K562 (cell line): ENCODE results near the gene ALCAM. TPM values are rescaled to one million over a fixed set of nuclear protein-coding genes. Genes with fewer than 3 reads are reported as not detected.

ENCODE experiments used
- ATAC-seq: fragments of 200-7000 bp; cut with Tn5 transposase; 3 replicates; pipeline ENCODE4 v1.9.1; 2020; ENCODE audit warnings: moderate library complexity
- BruUV-seq: library from RNA; stranded (reverse); fragments of 400-500 nt; replicated peaks from 2 replicates; lab custom pipeline; 2021; lab: Mats Ljungman, UMichigan
- CTCF ChIA-PET: fragments of 300-600 bp; formaldehyde crosslinking; extraction: SDS; loops from one replicate; lab custom pipeline; 2021; ENCODE audit warnings: low intra/inter-chr PET ratio; lab: Yijun Ruan, JAX
- POLR2A ChIA-PET: fragments of 300-600, 350-650 bp; sonication (Branson Sonifier 250); formaldehyde crosslinking; extraction: SDS; loops from one replicate; lab custom pipeline; 2021; ENCODE audit warnings: antibody characterized with exemption, inconsistent platforms; lab: Yijun Ruan, JAX
- DNase-seq, 4 experiments: peaks; one replicate each; pipeline versions ENCODE4 v3.0.0 to v3.0.0-alpha.2; 2011 to 2018; ENCODE audit warnings: low spot score in 3 of 4, mixed read lengths in 3 of 4; ENCODE audit errors: extremely low read depth in 1 of 4
- FAIRE-seq: peaks from 2 replicates; lab custom pipeline; 2011; peaks lifted over from hg19 to GRCh38; lab: Jason Lieb, UNC
- H2AFZ ChIP-seq: 2 replicates; pipeline ENCODE4 v1.6.0; 2011; ENCODE audit warnings: low read depth, low read length, control low read depth, inconsistent platforms
- H3K27ac ChIP-seq: fragments of 200-600 bp; 3 replicates; pipeline ENCODE4 v1.8.0; 2011; ENCODE audit warnings: low read depth, mild to moderate bottlenecking, control low read depth, inconsistent platforms, low read length, moderate library complexity, mixed read lengths; ENCODE audit errors: extremely low read depth
- H3K27me3 ChIP-seq, 2 experiments: fragments of 300-600 bp in 1 of 2; 2 replicates in 1 of 2; 3 replicates in 1 of 2; pipeline versions ENCODE4 v1.6.0 to v1.8.0; 2011; ENCODE audit warnings: inconsistent platforms in 2 of 2, low read length in 2 of 2, mild to moderate bottlenecking in 1 of 2, mixed read lengths in 1 of 2, moderate library complexity in 1 of 2; ENCODE audit not compliant: control insufficient read depth in 2 of 2, insufficient read depth in 2 of 2
- H3K36me3 ChIP-seq: fragments of 300-600 bp; 3 replicates; pipeline ENCODE4 v1.8.0; 2011; ENCODE audit warnings: mild to moderate bottlenecking, low read length, inconsistent platforms; ENCODE audit not compliant: control insufficient read depth, insufficient read depth
- H3K4me1 ChIP-seq, 2 experiments: fragments of 200-600 bp in 1 of 2; replicated peaks in 1 of 2; 2 replicates in 1 of 2; 3 replicates in 1 of 2; pipeline versions ENCODE4 v1.5.1 to v1.8.0; 2011; ENCODE audit warnings: inconsistent platforms in 2 of 2, low read length in 2 of 2, mild to moderate bottlenecking in 1 of 2, mixed read lengths in 1 of 2, moderate library complexity in 1 of 2; ENCODE audit not compliant: control insufficient read depth in 2 of 2, insufficient read depth in 2 of 2
- H3K4me2 ChIP-seq: 2 replicates; pipeline ENCODE4 v1.6.1; 2011; ENCODE audit warnings: low read length, control low read depth, inconsistent platforms, mixed read lengths; ENCODE audit not compliant: insufficient read depth
- H3K4me3 ChIP-seq: fragments of 200-600 bp; sonication (generic), shearing (Covaris generic); 2 replicates; pipeline ENCODE4 v1.5.1; 2016; ENCODE audit warnings: control low read depth, inconsistent platforms
- H3K79me2 ChIP-seq: fragments of 200-600 bp; 3 replicates; pipeline ENCODE4 v1.8.0; 2011; ENCODE audit warnings: low read length, inconsistent platforms; ENCODE audit not compliant: control insufficient read depth, insufficient read depth
- H3K9ac ChIP-seq, 2 experiments: 2 replicates each; pipeline versions ENCODE4 v1.6.0 to v1.6.1; 2011; ENCODE audit warnings: low read depth in 2 of 2, low read length in 2 of 2, control low read depth in 1 of 2, inconsistent platforms in 1 of 2, mild to moderate bottlenecking in 1 of 2, mixed read lengths in 1 of 2; ENCODE audit not compliant: insufficient read depth in 1 of 2
- H3K9me1 ChIP-seq: one replicate; pipeline ENCODE4 v1.6.0; 2011; ENCODE audit warnings: inconsistent platforms, mild to moderate bottlenecking, low read length, moderate library complexity; ENCODE audit not compliant: control insufficient read depth, insufficient read depth
- H3K9me3 ChIP-seq: replicated peaks from 2 replicates; pipeline ENCODE4 v1.5.1; 2011; ENCODE audit warnings: low read depth, low read length, inconsistent platforms; ENCODE audit not compliant: control insufficient read depth, insufficient read depth
- H4K20me1 ChIP-seq: replicated peaks from 2 replicates; pipeline ENCODE4 v1.6.1; 2011; ENCODE audit warnings: low read length, inconsistent platforms, mixed read lengths; ENCODE audit not compliant: control insufficient read depth, insufficient read depth
- FIP1L1 ChIP-seq: fragments of 200-400 bp; formaldehyde crosslinking; IDR thresholded peaks from 2 replicates; pipeline ENCODE4 v1.6.1; 2018; ENCODE audit warnings: mild to moderate bottlenecking, low read depth, low read length; ENCODE audit not compliant: poor library complexity, severe bottlenecking
- GTF2B ChIP-seq: IDR thresholded peaks from 2 replicates; pipeline ENCODE4 v1.6.1; 2011; ENCODE audit not compliant: insufficient read length; ENCODE audit errors: extremely low read depth
- HDAC1 ChIP-seq, 2 experiments: fragments of 450-650 bp; IDR thresholded peaks; 2 replicates each; pipeline ENCODE4 v1.6.1; 2016 to 2017; ENCODE audit warnings: inconsistent platforms in 1 of 2, mild to moderate bottlenecking in 1 of 2, moderate library complexity in 1 of 2
- HMGN3 ChIP-seq: IDR thresholded peaks from 2 replicates; pipeline ENCODE4 v1.6.1; 2011; ENCODE audit warnings: borderline replicate concordance, low read depth, mild to moderate bottlenecking, mixed read lengths, low read length; ENCODE audit not compliant: insufficient read length; ENCODE audit errors: extremely low read depth
- NCOA4 ChIP-seq: fragments of 450-650 bp; IDR thresholded peaks from 2 replicates; pipeline ENCODE4 v1.6.1; 2018; ENCODE audit warnings: mild to moderate bottlenecking; ENCODE audit not compliant: partially characterized antibody
- RBM15 ChIP-seq: fragments of 200-400 bp; formaldehyde crosslinking; IDR thresholded peaks from 2 replicates; pipeline ENCODE4 v1.6.1; 2018; ENCODE audit warnings: mild to moderate bottlenecking, low read length, moderate library complexity; ENCODE audit not compliant: insufficient read depth
- SRSF3 ChIP-seq: fragments of 200-400 bp; formaldehyde crosslinking; IDR thresholded peaks from 2 replicates; pipeline ENCODE4 v1.6.1; 2016; ENCODE audit warnings: mild to moderate bottlenecking, low read length, moderate library complexity; ENCODE audit not compliant: insufficient read depth
- TAL1 ChIP-seq: fragments of 450-650 bp; IDR thresholded peaks from 2 replicates; pipeline ENCODE4 v1.6.1; 2016; ENCODE audit warnings: mild to moderate bottlenecking
- TARDBP ChIP-seq: fragments of 450-650 bp; IDR thresholded peaks from 2 replicates; pipeline ENCODE4 v1.6.1; 2016
- WGBS: fragments of 100-300 bp; shearing (Covaris generic); methylation state at CpG from one replicate; pipeline ENCODE4 v1.1.6; 2016; ENCODE audit warnings: low coverage, mixed read lengths; ENCODE audit not compliant: insufficient coverage; ENCODE audit errors: missing lambda C conversion rate; 5-methylcytosine and 5-hydroxymethylcytosine counted together
- in situ Hi-C: fragments of 300-500 bp; cut with MboI; formaldehyde crosslinking; loops from 4 replicates; pipeline ENCODE4 v1.15.0; 2018; ENCODE audit warnings: inconsistent platforms, mixed read lengths
- intact Hi-C: fragments of 100-400 bp; cut with micrococcal nuclease; formaldehyde crosslinking; loops from 2 replicates; pipeline ENCODE4 v1.14.2; 2022
- polyA plus RNA-seq, 8 experiments: library from polyadenylated mRNA; depleted of rRNA in 4 of 8; stranded (reverse) in 5 of 8; unstranded in 3 of 8; fragments of >200 nt; fragmentation: Nextera tagmentation in 2 of 8; fragmentation: Illumina TruSeq in 1 of 8; extraction: Ambion mirVana in 2 of 8; extraction: Trizol in 1 of 8; gene quantifications; 2 replicates each; pipeline versions ENCODE4 v1.2.1 to v1.2.3, GENCODE V29; 2011 to 2014; ENCODE audit warnings: inconsistent platforms in 1 of 8, missing spikeins in 1 of 8
- total RNA-seq, 7 experiments: library from RNA; depleted of rRNA in 6 of 7; stranded (reverse); fragments of >200 nt in 6 of 7; fragmentation: Illumina TruSeq in 2 of 7; extraction: Trizol in 2 of 7; gene quantifications; 2 replicates each; pipeline versions ENCODE4 v1.2.1 to v1.2.3, GENCODE V29; 2011 to 2021; ENCODE audit warnings: low replicate concordance in 1 of 7

Gene ALCAM
- total and polyA plus RNA-seq, 9 of the 15 experiments (the other 6 are each of a cell fraction or from before 2014, with no cell fraction given): 0.03 to 0.98 (median 0.14) TPM; not detected in 1

GRCh38 chr3:105387122-105387751, 20.5 kb downstream of the ALCAM start:
- no peak for FAIRE-seq

More at GRCh38 chr3:105387122-105387751, 20.5 kb downstream of the ALCAM start:
- ChIA-PET POLR2A (no interaction called here), CTCF (no interaction called here)
- no TSS peak for BruUV-seq
- H3K4me1 ChIP-seq: no peaks in the 10 kb centered on the region
- H3K27ac ChIP-seq: no peak overlapping the region
- H2AFZ ChIP-seq: no peak overlapping the region
- H3K36me3 ChIP-seq: no peaks in the 10 kb centered on the region
- intact Hi-C loops: no loop called here
- in situ Hi-C loops: no loop called here
- no peaks in the 10 kb centered on the region for H3K9me3 ChIP-seq
- no peak overlapping the region for H3K9ac ChIP-seq
- H3K4me2 ChIP-seq: no peak overlapping the region
- H3K79me2 ChIP-seq: no peaks in the 10 kb centered on the region
- DNase-seq (no peak), ATAC-seq (no peak)
- H3K9me1 ChIP-seq: no peaks in the 10 kb centered on the region
- WGBS: 3% methylated on average over 5 of the region's 5 CpGs
- no peaks in the 10 kb centered on the region for H3K27me3 ChIP-seq
- TF ChIP-seq HMGN3 (no peak), SRSF3 (no peak), TARDBP (no peak), NCOA4 (no peak), RBM15 (no peak), GTF2B (no peak), TAL1 (no peak), FIP1L1 (no peak), HDAC1 (IDR thresholded peaks at IDR 0.05) (no peak)
- no peak overlapping the region for H3K4me3 ChIP-seq
- no peaks in the 10 kb centered on the region for H4K20me1 ChIP-seq
